Measurements from ENCODE around the gene CELF1. TPM values are rescaled to one million over a fixed set of nuclear protein-coding genes. Genes with fewer than 3 reads are reported as not detected.
"Not testable (repeated sequence)": the region's sequence is repeated elsewhere in the genome, so short reads cannot be mapped to it uniquely, and the experiment has no call there.

CELF1 gene
- total and polyA plus RNA-seq, 2 donors (not counting 1 experiment from before 2014, with no cell fraction given), result 52.0 to 153 TPM

DNA sequence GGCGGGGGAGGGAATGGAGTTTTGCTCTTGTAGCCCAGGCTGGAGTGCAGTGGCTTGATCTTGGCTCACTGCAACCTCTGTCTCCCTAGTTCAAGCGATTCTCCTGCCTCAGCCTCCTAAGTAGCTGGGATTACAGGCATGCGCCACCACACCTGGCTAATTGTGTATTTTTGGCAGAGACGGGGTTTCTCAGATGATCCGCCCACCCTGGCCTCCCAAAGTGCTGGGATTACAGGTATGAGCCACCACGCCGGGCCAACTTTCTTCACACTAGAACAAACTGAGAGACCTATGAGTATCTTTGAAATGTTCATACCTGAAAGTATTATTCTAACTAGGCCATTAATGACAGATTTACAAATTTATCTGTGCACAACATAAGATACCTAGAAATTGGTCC is 6.7 kb downstream of the CELF1 start:
- H2AFZ ChIP-seq (ENCODE audit: insufficient read depth, low read depth, low read length, poor library complexity, severe bottlenecking); ATAC-seq (ENCODE audit: low read depth); CTCF ChIA-PET; H3K9me3 Mint-ChIP-seq (ENCODE audit: insufficient read depth); DNase-seq; H3K9ac ChIP-seq (ENCODE audit: low read length); H3K27me3 ChIP-seq (replicated peaks in 1 of 4; ENCODE audit: control extremely low read depth in 1 of 4, control insufficient read depth in 3 of 4, insufficient read depth in 4 of 4, low read length in 3 of 4); H3K36me3 ChIP-seq (replicated peaks in 1 of 2; ENCODE audit: control extremely low read depth in 1 of 2, control insufficient read depth in 1 of 2, extremely low read depth in 1 of 2, insufficient read depth in 2 of 2, low read length in 1 of 2); H3K4me2 ChIP-seq (replicated peaks; ENCODE audit: low read depth, low read length, poor library complexity, severe bottlenecking); H3K27ac ChIP-seq (ENCODE audit: low read length in 2 of 2); intact Hi-C loops (cut with micrococcal nuclease); H3K4me3 ChIP-seq (ENCODE audit: control extremely low read depth in 1 of 5, extremely low read depth in 1 of 5, insufficient read depth in 1 of 5, low read depth in 2 of 5, low read length in 4 of 5); H3K27ac Mint-ChIP-seq; H3K4me3 Mint-ChIP-seq; H3K9me3 ChIP-seq (ENCODE audit: control extremely low read depth in 1 of 3, control insufficient read depth in 2 of 3, insufficient read depth in 1 of 3, low read length in 2 of 3); H3K27me3 Mint-ChIP-seq: not testable (repeated sequence)
- H4K20me1 ChIP-seq (ENCODE audit: control insufficient read depth, insufficient read depth, low read length, poor library complexity, severe bottlenecking), result peaks cover 69% of the 10 kb centered on the region
- H3K4me1 ChIP-seq (ENCODE audit: control insufficient read depth in 2 of 2, insufficient read depth in 2 of 2, low read length in 2 of 2), result peaks cover 14 to 32% of the 10 kb centered on the region in 2 donors
- H3K4me1 Mint-ChIP-seq, result peaks cover 52% of the 10 kb centered on the region
- WGBS (ENCODE audit: insufficient coverage), result no CpG with 5 or more reads among the region's 7 CpGs
- H3K79me2 ChIP-seq (ENCODE audit: control insufficient read depth, insufficient read depth, low read length), result peaks cover 99% of the 10 kb centered on the region
- POLR2A ChIA-PET, result interaction anchor here (0.7 kb wide), 2 partner anchors 9 to 41 kb away, joined by 3 read pairs; no protein-coding TSS in a partner anchor

DNA sequence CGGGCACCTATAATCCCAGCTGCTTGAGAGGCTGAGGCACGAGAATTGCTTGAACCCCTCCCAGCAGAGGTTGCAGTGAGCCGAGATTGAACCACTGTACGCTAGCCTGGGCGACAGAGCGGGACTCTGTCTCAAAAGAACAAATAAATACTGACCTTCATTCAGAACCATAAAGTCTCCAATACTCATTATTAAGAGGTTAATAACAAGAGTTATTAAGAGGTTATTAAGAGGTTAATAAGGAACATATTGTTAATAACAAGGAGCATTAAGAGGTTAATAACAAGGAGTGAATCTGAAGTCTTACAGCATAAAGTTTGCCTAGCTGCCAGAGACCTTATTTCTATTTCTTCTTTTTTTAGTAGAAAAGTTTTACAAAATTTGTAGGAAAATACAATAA is 7.6 kb downstream of the CELF1 start:
- ChIA-PET CTCF (no interaction called here), POLR2A (interaction anchor here (0.6 kb wide), 1 partner anchor 27 kb away, joined by 8 read pairs; no protein-coding TSS in a partner anchor)
- WGBS (ENCODE audit: insufficient coverage), result 90% methylated on average over 2 of the region's 6 CpGs
- H3K4me1 ChIP-seq (ENCODE audit: control insufficient read depth in 2 of 2, insufficient read depth in 2 of 2, low read length in 2 of 2), result peaks cover 10 to 28% of the 10 kb centered on the region in 2 donors
- Mint-ChIP-seq H3K27ac (no peak overlapping the region), H3K4me1 (peaks cover 52% of the 10 kb centered on the region), H3K9me3 (ENCODE audit: insufficient read depth) (no peaks in the 10 kb centered on the region), H3K4me3 (no peak overlapping the region), H3K27me3 (no peaks in the 10 kb centered on the region)
- no peak overlapping the region for H3K4me3 ChIP-seq (ENCODE audit: control extremely low read depth in 1 of 5, extremely low read depth in 1 of 5, insufficient read depth in 1 of 5, low read depth in 2 of 5, low read length in 4 of 5)
- TF ChIP-seq, protein P1, sequence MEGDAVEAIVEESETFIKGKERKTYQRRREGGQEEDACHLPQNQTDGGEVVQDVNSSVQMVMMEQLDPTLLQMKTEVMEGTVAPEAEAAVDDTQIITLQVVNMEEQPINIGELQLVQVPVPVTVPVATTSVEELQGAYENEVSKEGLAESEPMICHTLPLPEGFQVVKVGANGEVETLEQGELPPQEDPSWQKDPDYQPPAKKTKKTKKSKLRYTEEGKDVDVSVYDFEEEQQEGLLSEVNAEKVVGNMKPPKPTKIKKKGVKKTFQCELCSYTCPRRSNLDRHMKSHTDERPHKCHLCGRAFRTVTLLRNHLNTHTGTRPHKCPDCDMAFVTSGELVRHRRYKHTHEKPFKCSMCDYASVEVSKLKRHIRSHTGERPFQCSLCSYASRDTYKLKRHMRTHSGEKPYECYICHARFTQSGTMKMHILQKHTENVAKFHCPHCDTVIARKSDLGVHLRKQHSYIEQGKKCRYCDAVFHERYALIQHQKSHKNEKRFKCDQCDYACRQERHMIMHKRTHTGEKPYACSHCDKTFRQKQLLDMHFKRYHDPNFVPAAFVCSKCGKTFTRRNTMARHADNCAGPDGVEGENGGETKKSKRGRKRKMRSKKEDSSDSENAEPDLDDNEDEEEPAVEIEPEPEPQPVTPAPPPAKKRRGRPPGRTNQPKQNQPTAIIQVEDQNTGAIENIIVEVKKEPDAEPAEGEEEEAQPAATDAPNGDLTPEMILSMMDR (IDR thresholded peaks at IDR 0.05), result no peak
- TF ChIP-seq EZH2 (IDR thresholded peaks at IDR 0.05; ENCODE audit: borderline replicate concordance, insufficient read depth, low read depth, low read length, poor library complexity, severe bottlenecking), result no peak
- H3K27ac ChIP-seq (ENCODE audit: low read length in 2 of 2), result no peak overlapping the region
- intact Hi-C loops (cut with micrococcal nuclease), result no loop called here
- no peaks in the 10 kb centered on the region for H3K36me3 ChIP-seq (replicated peaks in 1 of 2; ENCODE audit: control extremely low read depth in 1 of 2, control insufficient read depth in 1 of 2, extremely low read depth in 1 of 2, insufficient read depth in 2 of 2, low read length in 1 of 2)
- peaks cover 75% of the 10 kb centered on the region for H4K20me1 ChIP-seq (ENCODE audit: control insufficient read depth, insufficient read depth, low read length, poor library complexity, severe bottlenecking)
- no peak overlapping the region for H2AFZ ChIP-seq (ENCODE audit: insufficient read depth, low read depth, low read length, poor library complexity, severe bottlenecking)
- H3K9me3 ChIP-seq (ENCODE audit: control extremely low read depth in 1 of 3, control insufficient read depth in 2 of 3, insufficient read depth in 1 of 3, low read length in 2 of 3), result no peaks in the 10 kb centered on the region
- H3K79me2 ChIP-seq (ENCODE audit: control insufficient read depth, insufficient read depth, low read length), result peaks cover 99% of the 10 kb centered on the region
- no peak overlapping the region for H3K4me2 ChIP-seq (replicated peaks; ENCODE audit: low read depth, low read length, poor library complexity, severe bottlenecking)
- H3K27me3 ChIP-seq (replicated peaks in 1 of 4; ENCODE audit: control extremely low read depth in 1 of 4, control insufficient read depth in 3 of 4, insufficient read depth in 4 of 4, low read length in 3 of 4), result no peaks in the 10 kb centered on the region
- DNase-seq (no peak), ATAC-seq (ENCODE audit: low read depth) (no peak)
- H3K9ac ChIP-seq (ENCODE audit: low read length), result no peak overlapping the region
